Adrenal gland (tissue), 5 donors: ENCODE measurements around the gene CDC42.

ENCODE experiments used
- POLR2A ChIP-seq, 2 donors: fragments of 450-650 bp; IDR thresholded peaks; one replicate each; pipeline ENCODE4 v1.6.1; 2017; ENCODE audit warnings: antibody characterized with exemption in 2 of 2, mild to moderate bottlenecking in 2 of 2, moderate library complexity in 1 of 2
- TF ChIP-seq, protein P1 (sequence below), 6 experiments: fragments of 450-650 bp in 4 of 6; fragments of 200-600 bp in 2 of 6; sonication (generic) in 1 of 6; IDR thresholded peaks; 1 replicate in 5 of 6; 2 replicates in 1 of 6; pipeline versions ENCODE4 v1.5.1 to v1.8.0; 2016 to 2021; ENCODE audit warnings: antibody characterized with exemption in 6 of 6, mild to moderate bottlenecking in 2 of 6, moderate library complexity in 1 of 6
- donor health status: DM: no; HTN: no; CAD: no.

DNA sequence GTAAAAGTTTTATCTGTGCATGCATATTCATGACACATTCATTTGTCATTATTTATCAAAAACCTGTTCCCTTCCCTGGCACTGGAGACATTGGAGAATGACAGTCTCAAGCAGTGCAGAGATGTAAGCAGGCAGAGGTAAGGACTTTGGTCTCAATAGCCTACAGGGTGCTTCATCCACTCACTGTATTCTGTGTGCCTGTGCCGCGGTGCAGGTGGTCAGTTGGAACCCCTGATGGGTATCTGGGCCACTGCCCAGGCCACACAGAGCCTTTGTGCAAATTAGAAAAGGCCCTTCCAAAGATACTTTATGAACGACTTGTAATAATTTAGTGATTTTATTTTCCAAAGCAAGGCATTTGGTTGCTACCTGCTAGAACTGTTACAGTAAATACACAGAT lies 44.0 kb downstream of the CDC42 start:
- TF ChIP-seq, protein P1, sequence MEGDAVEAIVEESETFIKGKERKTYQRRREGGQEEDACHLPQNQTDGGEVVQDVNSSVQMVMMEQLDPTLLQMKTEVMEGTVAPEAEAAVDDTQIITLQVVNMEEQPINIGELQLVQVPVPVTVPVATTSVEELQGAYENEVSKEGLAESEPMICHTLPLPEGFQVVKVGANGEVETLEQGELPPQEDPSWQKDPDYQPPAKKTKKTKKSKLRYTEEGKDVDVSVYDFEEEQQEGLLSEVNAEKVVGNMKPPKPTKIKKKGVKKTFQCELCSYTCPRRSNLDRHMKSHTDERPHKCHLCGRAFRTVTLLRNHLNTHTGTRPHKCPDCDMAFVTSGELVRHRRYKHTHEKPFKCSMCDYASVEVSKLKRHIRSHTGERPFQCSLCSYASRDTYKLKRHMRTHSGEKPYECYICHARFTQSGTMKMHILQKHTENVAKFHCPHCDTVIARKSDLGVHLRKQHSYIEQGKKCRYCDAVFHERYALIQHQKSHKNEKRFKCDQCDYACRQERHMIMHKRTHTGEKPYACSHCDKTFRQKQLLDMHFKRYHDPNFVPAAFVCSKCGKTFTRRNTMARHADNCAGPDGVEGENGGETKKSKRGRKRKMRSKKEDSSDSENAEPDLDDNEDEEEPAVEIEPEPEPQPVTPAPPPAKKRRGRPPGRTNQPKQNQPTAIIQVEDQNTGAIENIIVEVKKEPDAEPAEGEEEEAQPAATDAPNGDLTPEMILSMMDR (IDR thresholded peaks at IDR 0.05) = no peak
- TF ChIP-seq POLR2A (IDR thresholded peaks at IDR 0.05) = no peak
